ENCODE results near the gene LRP5.
"Not testable (repeated sequence)": the region's sequence is repeated elsewhere in the genome, so short reads cannot be mapped to it uniquely, and the experiment has no call there.

The LRP5 gene

DNA sequence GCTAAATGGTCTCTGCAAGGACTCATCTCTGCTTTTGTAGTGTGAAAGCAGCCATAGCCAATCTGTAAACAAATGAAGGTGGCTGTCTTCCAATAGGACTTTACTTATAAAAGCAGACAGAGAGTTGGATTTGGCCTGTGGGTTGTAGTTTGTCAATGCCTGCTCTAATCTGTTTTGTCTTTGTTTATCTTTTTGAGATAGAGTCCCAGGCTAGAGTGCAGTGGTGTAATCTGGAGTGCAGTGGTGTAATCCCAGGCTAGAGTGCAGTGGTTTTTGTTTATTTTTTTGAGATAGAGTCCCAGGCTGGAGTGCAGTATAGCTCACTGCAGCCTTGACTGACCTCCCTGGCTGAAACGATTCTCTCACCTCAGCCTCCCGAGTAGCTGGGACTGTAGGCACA lies 156.7 kb downstream of the LRP5 start:
- TF ChIP-seq, protein P1, sequence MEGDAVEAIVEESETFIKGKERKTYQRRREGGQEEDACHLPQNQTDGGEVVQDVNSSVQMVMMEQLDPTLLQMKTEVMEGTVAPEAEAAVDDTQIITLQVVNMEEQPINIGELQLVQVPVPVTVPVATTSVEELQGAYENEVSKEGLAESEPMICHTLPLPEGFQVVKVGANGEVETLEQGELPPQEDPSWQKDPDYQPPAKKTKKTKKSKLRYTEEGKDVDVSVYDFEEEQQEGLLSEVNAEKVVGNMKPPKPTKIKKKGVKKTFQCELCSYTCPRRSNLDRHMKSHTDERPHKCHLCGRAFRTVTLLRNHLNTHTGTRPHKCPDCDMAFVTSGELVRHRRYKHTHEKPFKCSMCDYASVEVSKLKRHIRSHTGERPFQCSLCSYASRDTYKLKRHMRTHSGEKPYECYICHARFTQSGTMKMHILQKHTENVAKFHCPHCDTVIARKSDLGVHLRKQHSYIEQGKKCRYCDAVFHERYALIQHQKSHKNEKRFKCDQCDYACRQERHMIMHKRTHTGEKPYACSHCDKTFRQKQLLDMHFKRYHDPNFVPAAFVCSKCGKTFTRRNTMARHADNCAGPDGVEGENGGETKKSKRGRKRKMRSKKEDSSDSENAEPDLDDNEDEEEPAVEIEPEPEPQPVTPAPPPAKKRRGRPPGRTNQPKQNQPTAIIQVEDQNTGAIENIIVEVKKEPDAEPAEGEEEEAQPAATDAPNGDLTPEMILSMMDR (IDR thresholded peaks at IDR 0.05; ENCODE audit: insufficient read depth, low read depth, low read length, missing control alignments): no peak
- H3K4me3 ChIP-seq (ENCODE audit: low read length): no peak overlapping the region
- no peak for DNase-seq (ENCODE audit: low read depth)

DNA sequence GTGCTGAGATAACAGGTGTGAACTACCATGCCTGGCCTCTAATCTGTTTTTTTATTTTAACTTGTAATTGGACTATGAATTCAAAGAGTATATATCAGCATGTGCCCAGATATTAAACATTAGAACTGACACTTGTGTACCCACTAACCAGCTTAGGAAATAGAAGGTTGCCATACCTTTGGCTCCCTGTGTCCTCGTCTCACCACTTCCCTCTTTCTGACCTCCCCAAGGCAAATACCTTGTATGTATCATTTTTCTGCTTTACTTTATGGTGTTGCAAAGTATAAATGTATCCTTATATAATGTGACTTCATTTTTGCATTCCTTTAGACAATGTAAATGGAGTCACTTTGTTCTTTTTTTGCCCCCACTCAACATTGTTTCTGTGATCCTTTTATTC lies 157.3 kb downstream of the LRP5 start:
- no peak for DNase-seq (ENCODE audit: low read depth)
- no peak overlapping the region for H3K4me3 ChIP-seq (ENCODE audit: low read length)
- TF ChIP-seq, protein P1 (IDR thresholded peaks at IDR 0.05; ENCODE audit: insufficient read depth, low read depth, low read length, missing control alignments): no peak

DNA sequence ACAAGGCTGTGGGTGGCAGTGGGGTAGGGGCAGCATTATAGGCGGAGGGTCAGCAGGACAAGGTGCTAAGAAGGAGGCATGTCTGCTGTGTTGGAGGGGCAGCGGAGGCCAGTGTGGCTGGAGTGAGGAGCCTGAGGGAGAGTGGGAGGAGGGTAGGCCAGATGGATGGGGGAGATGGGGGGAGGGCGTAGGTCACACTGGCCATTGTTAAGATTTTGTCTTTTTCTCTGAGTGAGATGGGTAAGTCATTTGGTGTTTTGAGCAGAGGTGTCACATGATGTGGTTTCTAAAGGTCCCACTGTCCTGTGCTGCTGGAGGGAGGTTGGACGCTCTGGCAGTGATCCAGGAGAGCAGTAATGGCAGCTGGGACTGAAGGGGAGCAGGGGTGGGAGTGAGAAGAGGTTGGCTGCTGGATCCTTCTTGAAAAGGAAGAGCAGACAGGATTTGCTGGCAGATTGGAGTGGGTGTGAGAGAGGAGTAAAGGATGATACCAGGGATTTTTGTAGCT lies 158.0 kb downstream of the LRP5 start:
- no peak overlapping the region for H3K4me3 ChIP-seq (ENCODE audit: low read length)
- no peak for DNase-seq (ENCODE audit: low read depth)
- TF ChIP-seq, protein P1 (IDR thresholded peaks at IDR 0.05; ENCODE audit: insufficient read depth, low read depth, low read length, missing control alignments): no peak

DNA sequence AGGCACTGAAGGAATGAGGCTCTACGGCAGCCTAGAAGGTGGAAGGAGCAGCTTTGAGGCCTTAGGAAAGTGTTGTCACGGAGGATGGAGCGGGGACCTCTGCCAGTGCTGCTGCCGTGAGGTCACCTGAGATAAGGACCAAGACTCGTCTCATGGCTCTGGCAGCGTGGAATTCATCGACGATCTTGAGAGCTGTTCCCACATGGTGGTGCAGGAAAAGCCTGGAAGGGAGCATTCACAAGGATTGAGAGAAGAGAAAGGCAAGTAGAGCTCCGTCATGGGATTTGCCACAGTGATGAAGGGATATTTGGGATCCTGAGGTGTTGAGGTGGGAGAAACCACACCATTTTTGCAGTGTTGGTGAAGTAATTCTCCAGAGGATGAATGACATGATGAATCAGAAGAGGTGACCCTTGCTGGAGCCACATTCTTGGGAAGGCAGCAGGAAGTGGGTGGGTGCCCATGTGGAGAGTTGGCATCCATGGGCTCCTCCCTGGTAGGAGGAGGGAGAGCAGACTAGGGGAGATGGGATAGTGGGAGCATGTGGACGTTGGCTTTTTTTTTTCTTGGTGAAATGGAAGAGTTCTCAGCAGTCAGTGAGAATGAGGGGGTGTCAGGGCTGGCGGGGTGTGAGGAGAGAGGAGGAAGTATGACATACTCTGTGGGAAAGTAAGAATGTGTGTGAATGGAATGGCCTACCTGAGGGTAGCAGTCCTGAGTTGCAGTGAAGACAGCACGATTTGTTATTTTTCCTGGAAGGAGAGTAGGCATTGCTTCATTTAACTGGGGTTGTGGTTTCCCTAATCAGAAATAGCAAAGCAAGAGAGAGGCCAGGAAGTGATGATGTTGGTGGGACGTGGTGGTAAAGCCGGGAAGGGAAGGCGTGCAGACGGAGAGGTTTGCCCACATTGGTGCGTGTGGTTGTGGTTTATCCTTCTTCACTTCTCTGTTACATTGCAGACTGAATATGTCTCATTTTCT lies 159.3 kb downstream of the LRP5 start:
- no peak overlapping the region for H3K4me3 ChIP-seq (ENCODE audit: low read length)
- TF ChIP-seq, protein P1 (IDR thresholded peaks at IDR 0.05; ENCODE audit: insufficient read depth, low read depth, low read length, missing control alignments): no peak
- peak; percentile 52 for DNase-seq (ENCODE audit: low read depth)

DNA sequence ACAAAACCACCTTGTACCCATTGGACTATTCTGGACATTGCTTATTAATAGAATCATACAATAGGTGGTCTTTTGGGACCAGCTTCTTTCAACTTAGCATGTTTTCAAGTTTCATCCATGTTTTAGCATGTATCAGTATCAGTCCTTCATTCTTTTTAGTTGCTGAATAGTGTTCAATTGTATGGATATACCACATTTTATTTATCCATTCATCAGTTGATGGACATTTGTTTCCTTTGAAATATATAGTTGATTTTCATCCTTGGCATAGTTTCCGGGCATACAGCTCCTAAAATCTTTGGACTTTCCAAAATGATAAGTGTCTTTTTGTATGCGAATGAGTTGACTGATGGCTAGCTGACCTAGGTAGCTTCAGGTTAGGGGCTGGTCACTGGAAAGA lies 160.4 kb downstream of the LRP5 start:
- no peak for DNase-seq (ENCODE audit: low read depth)
- no peak overlapping the region for H3K4me3 ChIP-seq (ENCODE audit: low read length)
- TF ChIP-seq, protein P1 (IDR thresholded peaks at IDR 0.05; ENCODE audit: insufficient read depth, low read depth, low read length, missing control alignments): no peak

DNA sequence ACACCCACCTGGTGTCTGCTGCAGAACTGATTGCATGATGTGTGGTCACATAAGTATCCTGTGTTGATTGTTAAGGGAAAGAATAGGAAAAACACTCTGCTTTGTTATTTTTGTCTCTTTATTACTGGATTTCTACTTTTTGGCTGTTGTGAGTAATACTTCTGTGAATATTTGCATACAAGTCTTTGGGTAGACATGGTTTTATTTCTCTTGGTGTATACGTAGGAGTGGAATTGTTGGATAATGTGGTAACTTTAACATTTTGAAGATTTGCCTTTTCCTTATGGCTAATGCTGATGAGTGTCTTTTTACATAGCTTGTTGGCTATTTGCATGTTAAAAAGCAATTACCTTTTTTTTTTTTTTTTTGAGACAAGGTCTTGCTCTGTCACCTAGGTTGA lies 161.3 kb downstream of the LRP5 start:
- TF ChIP-seq, protein P1 (IDR thresholded peaks at IDR 0.05; ENCODE audit: insufficient read depth, low read depth, low read length, missing control alignments): no peak
- H3K4me3 ChIP-seq (ENCODE audit: low read length): no peak overlapping the region

DNA sequence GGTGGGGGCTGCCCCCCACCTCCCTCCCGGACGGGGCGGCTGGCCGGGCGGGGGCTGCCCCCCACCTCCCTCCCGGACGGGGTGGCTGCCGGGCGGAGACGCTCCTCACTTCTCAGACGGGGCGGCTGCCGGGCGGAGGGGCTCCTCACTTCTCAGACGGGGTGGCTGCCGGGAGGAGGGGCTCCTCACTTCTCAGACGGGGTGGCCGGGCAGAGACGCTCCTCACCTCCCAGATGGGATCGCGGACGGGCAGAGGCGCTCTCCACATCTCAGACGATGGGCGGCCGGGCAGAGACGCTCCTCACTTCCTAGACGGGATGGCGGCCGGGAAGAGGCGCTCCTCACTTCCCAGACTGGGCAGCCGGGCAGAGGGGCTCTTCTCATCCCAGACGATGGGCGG lies 163.2 kb downstream of the LRP5 start:
- not testable (repeated sequence) for H3K4me3 ChIP-seq (ENCODE audit: low read length); DNase-seq (ENCODE audit: low read depth)

More for the DNA sequence above, 161.3 kb downstream of the LRP5 start:
- no peak for DNase-seq (ENCODE audit: low read depth)

Measured in epithelial cell of esophagus (primary cell).